GM21390 (cell line): ENCODE measurements around the gene LZTR1.
"Not testable (repeated sequence)": the region's sequence is repeated elsewhere in the genome, so short reads cannot be mapped to it uniquely, and the experiment has no call there.

ENCODE experiments used
- ATAC-seq: cut with Tn5 transposase; IDR thresholded peaks from one replicate; pipeline ENCODE4 v1.9.1; 2021; ENCODE audit not compliant: unreplicated experiment

The LZTR1 gene

GRCh38 chr22:20995329-20996030 lies 13.4 kb downstream of the LZTR1 start:
- ATAC-seq: no peak

DNA sequence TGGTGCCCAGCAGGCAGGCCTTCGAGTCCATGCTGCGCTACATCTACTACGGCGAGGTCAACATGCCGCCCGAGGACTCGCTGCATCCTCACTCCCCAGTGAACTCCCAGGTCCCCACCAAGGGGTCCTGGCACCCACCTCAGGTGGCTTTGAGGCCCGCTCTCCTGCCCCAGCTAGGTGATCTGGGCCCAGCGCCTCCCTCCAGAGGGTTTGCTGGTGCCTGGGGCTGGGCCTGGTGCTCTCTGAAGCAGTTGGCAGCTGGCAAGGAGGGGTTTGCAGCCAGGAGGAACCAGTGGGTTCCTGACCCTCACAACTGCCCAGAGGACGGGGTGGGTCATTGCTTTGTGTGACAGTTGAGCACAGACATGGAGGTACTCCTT lies 13.9 kb downstream of the LZTR1 start:
- no peak for ATAC-seq

DNA sequence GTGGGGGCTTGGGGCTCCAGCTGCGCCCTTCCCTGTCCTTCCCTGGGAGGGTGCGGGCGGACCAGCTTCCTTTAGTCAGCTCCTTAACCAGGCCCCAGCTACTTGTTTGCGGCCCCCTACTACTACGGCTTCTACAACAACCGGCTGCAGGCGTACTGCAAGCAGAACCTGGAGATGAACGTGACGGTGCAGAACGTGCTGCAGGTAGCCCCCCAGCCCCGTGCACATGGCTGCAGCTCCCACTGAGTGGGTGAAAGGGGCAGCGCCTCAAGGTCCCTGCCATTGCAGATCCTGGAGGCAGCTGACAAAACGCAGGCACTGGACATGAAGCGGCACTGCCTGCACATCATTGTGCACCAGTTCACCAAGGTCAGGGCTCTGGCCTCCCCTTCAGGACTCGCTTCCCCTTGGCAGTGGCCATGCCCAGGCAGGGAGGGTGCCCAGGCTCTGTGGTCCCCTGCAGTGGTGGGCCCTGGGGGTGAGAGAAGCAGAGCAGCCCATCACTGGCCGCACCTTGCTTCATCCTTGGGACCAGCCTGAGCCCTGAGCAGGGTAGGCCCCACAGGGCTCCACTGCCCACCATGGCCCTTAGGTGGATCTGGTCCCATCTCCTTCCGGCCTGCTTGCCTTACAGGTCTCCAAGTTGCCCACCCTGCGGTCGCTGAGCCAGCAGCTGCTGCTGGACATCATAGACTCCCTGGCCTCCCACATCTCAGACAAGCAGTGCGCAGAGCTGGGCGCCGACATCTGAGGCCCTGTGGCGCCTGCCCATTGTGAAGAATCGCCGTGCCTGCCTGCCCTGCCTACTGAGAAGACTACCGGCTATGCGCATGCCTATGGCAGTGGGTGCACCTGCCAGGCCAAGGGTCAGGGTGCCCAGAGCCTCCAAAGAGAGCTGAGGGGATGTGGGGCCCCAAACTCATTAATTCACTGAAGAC lies 14.8 kb downstream of the LZTR1 start:
- ATAC-seq: no peak

DNA sequence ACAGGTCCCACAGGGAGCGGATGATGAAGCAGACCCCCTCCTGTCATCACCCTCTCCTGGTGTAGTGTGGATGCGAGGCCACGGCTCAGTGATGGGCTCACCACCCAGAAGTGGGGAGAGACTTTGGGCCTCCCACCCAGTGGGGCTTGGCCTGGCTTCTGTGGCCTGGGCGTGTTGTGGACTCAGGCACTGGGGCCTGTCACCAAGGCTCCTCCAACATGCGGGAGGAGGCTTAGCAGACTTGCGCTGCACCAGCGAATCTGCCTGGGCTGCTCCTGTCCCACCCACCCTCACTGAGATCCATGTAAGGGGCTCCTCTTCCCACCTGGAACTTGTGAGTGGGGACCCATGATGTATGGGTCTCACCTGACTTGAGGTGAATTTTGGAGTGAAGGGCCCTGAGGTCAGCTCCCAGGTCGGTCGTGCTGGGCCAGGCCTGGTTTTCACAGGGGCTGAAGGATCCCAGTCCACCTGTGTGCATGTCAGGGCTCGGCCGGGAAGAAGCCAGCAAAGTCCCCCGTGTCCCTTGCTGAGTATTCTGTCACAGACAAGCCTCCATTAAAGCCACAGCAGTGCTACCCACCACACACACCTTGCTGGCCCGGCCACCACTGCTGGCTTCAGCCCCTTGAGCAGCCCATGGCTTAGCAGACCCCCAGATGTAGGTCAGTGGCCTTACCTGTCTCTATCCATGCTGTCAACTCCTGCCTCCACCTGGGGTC lies 15.6 kb downstream of the LZTR1 start:
- no peak for ATAC-seq

DNA sequence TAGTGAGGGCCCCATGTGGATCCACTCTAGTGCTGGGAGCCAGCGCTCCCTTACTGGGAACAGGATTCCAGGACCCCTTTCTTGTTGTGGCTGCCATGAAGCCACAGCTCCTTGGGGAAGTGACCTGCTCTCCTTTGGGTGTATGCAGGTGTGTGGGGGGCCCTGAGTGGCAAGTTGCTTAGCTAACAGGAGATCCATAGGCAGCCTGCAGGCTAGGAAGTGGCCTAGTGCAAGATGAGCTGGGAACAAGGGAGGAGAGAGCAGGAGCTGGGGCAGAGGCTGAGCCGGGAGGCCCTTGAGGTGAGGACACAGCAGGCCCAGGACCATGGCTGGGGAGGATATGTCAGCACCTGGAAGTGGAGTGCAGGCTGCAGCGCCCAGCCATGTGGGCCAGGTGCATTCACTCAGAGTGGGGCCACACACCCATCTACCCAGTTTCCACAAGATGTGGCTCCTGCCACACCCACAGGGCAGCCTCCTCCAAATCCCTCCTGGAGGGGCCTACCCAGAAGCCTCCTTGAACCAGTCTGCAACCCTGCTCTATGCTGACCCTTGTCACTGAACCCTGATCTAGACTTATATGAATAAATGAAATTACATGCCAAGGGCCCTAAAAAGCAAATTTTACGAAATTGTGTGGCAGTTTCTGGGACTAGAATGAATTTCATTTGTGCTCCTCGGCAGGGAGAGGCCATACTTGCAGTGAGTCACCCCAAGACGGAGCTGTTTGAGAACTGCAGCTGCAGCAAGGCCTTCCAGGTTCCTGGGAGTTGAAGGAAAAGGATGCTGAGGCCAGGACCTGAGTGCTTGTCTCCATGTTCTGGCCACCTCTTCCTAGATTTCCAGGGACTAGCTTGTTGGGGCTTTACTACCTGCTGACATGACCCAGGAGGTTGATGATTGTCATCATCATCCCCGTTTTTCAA lies 16.6 kb downstream of the LZTR1 start:
- no peak for ATAC-seq

DNA sequence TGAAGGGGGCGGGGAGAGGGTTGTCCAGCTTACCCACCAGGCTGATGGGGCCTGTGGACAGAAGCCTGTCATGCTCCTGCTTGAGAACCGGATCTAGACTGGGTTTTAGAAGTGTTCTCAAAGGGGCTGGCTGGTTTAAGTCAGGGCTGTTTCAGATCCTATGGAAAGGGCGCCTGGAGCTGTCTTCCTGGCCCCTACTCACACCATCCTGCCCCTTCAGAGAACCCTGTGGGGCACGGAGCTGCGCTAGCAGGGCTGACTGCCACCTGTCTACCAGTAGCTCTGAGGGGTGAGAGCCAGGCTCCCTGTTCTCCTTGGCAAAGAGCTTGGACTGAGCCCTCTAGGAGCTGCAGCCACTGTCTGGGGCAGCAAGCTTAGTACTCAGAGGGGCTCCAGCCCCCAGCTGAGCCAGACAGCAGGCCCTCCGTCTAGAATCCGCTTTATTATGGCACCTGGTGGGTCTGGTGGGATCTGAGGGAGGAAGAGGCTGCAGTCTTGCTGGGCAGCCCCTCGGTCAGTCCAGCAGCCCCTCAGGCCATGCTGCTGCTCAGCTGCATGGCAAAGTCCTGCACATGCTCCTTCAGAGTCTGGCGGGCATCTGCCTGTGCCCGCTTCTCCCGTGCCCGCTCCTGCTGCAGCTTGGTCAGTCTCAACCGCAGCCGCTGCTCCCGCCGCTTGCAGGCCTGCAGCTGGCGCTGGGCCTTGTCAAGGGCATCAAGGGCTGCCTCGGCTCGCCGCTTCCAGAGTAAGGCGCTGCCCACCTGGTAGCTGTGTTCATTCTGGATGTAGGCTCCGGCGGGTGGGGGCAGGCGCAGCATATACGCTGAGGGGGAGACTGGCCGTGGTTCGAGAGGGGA lies 17.5 kb downstream of the LZTR1 start:
- no peak for ATAC-seq

GRCh38 chr22:21000207-21000986 lies 18.3 kb downstream of the LZTR1 start:
- no peak for ATAC-seq

GRCh38 chr22:21000987-21001600 lies 19.0 kb downstream of the LZTR1 start:
- peak; percentile 2 for ATAC-seq

DNA sequence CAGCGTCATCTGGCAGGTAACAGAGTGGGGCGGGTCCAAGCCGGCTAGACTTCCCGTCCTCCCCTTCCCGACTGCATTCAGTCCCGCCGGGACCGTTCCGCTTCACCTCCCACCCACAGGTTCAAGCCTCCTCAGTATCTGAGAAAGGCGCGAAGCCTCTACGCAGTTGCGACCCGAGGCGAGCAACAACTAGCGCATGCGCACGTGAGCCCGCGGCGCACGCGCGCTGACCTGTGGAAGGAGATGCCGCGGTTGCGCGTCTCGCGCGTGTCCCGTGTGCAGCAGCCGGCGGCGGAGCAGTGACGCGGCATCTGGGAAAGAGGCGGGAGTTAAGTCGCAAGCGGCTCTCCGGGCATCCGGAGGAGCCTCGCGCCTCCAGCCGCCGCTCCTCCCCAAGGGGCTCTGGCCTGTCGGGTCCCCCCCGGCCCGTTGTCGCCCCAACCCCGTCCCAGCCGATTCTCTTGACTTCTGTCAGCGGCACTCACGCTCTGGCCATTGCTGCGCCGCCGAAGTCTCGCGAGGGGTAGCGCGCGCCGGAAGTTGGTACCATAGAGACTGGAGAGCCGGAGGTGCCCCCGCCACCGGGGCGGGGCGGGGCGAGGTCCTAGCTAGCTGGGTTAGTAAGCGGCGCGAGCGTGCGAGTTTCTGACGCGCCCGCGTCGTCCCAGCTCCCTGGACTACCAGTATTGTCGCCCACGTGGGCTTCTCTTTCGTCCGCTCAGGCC lies 19.7 kb downstream of the LZTR1 start, which contains the start of gene THAP7:
Gene THAP7 (minus strand): TSS at position 518 of the 725 bp plus-strand sequence. CDS start 207 bp downstream, at position 311.
- peak; percentile 84 for ATAC-seq

DNA sequence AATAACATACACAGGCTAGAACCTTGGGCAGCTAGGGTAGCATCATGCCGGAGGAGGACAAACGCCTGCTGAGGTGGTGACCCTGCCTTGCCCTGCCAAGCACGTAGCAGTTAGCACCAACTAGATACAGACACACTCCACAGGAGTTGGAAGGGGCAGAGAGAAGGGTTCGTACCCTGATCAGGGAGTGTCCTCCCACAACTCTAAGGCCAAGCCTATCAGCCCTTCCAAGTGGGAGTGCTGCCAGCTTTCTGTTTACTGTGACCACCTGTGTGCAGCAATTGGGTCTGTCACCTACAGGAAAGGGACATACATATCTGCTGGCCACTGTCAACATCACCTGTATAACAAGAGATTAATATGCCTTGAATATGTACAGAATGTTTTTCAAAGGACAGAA lies 21.7 kb downstream of the LZTR1 start:
- no peak for ATAC-seq

- not testable (repeated sequence) for ATAC-seq
Measured at GRCh38 chr22:21009208-21009607, 27.1 kb downstream of the LZTR1 start.

DNA sequence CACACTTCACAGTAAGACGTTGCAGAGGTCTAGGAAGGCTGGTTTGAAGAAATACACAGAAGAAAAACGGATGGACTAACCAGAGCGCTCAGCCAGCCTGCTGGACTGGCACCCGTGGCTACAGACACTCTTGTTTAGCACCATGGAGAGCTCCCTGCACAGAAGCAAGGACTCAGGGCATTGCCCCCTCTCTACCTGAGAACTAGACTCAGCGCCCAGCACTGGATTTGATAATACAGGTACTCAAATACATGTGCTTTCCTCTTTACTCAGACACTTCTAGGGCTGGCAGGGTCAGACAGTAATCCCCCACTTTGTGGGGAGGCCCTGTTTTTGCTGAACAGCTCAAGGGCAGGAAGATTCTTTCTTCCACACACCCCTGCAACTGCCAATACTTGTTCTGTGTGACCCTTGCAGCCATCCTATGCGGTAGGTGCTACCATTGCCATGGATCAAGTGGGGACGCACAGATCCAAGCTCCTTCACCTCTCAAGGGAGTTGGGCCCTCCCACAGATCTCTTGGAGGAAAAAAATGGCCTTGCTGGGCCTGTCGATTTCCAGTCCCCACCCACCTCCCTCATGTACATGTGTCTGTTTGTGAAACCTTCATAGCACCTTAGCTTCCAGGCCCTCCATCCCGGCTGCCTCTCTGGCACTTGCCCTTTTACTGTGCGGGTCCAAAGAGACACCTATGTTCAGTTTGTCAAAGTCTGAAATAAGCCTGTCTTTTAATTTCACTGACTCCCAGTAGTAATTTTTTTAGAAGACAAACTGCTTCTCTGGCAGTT lies 27.7 kb downstream of the LZTR1 start:
- ATAC-seq: no peak

GRCh38 chr22:21010426-21011113 lies 28.5 kb downstream of the LZTR1 start:
- ATAC-seq: no peak

DNA sequence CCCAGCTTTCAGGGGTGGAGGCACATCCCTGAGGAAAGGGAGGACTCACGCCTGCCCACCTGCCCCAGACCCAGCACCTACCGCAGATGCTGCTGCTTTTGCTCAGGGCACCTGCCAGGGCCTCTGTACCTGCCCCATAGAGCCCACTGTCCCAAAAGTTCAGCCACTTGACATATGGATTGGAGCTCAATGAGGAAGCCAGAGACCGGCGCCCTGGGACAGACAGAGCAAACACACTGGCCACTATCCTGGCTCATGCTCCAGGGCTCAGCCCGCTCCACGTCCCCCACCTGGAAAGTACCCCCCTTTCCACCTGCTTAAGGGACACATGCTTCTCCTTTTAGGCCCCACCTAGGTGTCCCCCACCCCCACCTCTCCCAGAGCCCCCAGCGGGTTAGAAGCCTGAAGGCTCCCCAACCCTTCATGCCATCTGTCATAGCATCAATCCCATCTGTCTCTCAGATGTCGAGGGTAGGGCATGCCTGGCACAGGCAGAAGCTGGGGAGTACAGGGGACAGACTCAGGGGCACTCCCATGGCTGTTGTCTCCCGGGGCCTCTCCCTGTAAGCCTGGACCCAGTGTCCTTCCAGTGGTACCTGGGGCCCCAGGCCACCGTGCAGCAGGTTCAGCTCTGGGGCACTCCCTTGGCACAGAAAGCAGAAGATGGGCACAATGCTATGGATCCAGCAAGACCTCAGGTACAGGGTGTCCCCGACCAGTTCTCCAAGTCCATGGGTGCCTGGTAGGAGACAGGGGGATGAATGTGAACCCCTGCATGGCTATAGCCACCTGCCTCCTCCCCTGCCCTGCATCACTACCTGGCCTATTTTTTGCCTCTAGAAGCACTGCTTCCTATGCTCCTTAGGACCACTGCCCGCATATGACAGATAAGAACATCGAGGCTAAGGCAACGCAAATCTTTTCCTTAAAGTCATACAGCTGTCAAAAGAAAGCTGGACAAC lies 30.6 kb downstream of the LZTR1 start:
- ATAC-seq: no peak

- no peak for ATAC-seq
Measured at GRCh38 chr22:21013657-21014201, 31.6 kb downstream of the LZTR1 start.
